ENCODE measurements around the gene ZCCHC17. TPM values are rescaled to one million over a fixed set of nuclear protein-coding genes. Genes with fewer than 3 reads are reported as not detected.

Gene ZCCHC17
- total and polyA plus RNA-seq, 2 donors (not counting 3 experiments of a cell fraction or from before 2014, with no cell fraction given): 32.0 to 41.4 TPM

DNA sequence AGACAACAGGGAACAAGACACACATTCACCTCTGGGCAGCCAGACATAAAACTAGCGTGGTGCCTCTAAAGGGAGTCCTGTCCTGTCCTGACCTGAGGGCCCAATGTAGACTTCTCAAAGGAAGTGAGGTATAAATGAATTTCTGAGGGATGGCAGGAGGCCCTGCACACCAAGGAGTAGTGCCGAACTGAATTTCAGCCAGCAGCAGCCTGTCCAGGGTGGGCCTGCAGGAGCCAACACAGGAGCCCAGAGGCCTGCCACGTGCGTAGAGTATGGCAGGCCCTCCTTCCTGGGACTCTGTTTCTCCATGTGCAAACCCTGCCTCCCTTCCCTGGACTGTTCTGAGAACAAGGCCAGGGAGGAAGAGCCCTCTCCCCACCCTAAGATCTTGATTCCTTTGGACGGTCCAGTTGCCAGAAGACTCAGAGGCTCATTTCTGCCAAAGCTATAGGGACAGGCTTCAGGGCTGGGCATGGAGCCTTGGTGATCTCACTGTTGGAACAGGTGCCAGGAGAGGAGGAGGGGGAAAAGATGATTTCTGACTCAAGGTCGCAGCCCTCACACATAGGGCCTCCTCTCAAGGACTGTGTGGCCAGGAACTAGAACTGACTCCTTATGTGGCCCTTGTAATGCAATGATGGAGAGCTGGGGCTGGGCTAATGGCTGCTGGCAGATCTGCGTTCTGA is 77.8 kb downstream of the ZCCHC17 start:
- Histone ChIP-seq H3K36me3 (ENCODE audit: control insufficient read depth in 2 of 2, extremely low read depth in 1 of 2, insufficient read depth in 2 of 2, low read length in 2 of 2) (no peaks in the 10 kb centered on the region), H3K27me3 (ENCODE audit: control insufficient read depth in 2 of 2, insufficient read depth in 2 of 2, low read length in 2 of 2) (no peaks in the 10 kb centered on the region), H3K4me1 (ENCODE audit: control insufficient read depth, extremely low read depth, insufficient read depth, low read length) (peaks cover 6% of the 10 kb centered on the region), H3K79me2 (ENCODE audit: control insufficient read depth, insufficient read depth, low read length) (no peaks in the 10 kb centered on the region), H3K9me1 (replicated peaks; ENCODE audit: control insufficient read depth, extremely low read depth, insufficient read depth, low read length) (no peaks in the 10 kb centered on the region), H3K4me3 (replicated peaks in 1 of 3; ENCODE audit: insufficient read depth in 1 of 3, low read depth in 1 of 3, low read length in 3 of 3) (no peak overlapping the region), H3K4me2 (ENCODE audit: insufficient read depth, low read length) (no peak overlapping the region), H2AFZ (ENCODE audit: low read depth, low read length) (no peak overlapping the region), H3K27ac (ENCODE audit: insufficient read depth, low read depth, low read length) (no peak overlapping the region), H4K20me1 (replicated peaks; ENCODE audit: control insufficient read depth, extremely low read depth, insufficient read depth, low read length) (no peaks in the 10 kb centered on the region), H3K9me3 (replicated peaks; ENCODE audit: control insufficient read depth, insufficient read depth, low read length) (no peaks in the 10 kb centered on the region), H3K9ac (replicated peaks; ENCODE audit: extremely low read depth, insufficient read depth, low read length) (no peak overlapping the region)
- no TSS peak for BruUV-seq (replicated peaks)
- DNase-seq (ENCODE audit: low read depth, low spot score): no peak
- dilution Hi-C loops (cut with MboI; ENCODE audit: extremely low pct_ligation_motif_present, low sequenced_read_pairs): no loop called here
- FAIRE-seq: no peak
- ChIA-PET CTCF (interaction anchor here (1.0 to 2.9 kb wide), 4 partner anchors 20 to 159 kb away, joined by 3 to 26 read pairs (median 9); no protein-coding TSS in a partner anchor), POLR2A (interaction anchor here (0.7 kb wide), 1 partner anchor 50 kb away, joined by 3 read pairs; no protein-coding TSS in a partner anchor)
- TF ChIP-seq FOS (IDR thresholded peaks at IDR 0.05; ENCODE audit: borderline replicate concordance, insufficient read depth, low read length): no peak
- no peak for TF ChIP-seq POLR2A (IDR thresholded peaks at IDR 0.05; ENCODE audit: low read depth, low read length)
- TF ChIP-seq POLR2AphosphoS5 (IDR thresholded peaks at IDR 0.05; ENCODE audit: insufficient read depth, low read depth, low read length): no peak
- no peak for TF ChIP-seq JUN (IDR thresholded peaks at IDR 0.05; ENCODE audit: borderline replicate concordance, insufficient read depth, insufficient read length, low read depth)
- TF ChIP-seq, protein P1, sequence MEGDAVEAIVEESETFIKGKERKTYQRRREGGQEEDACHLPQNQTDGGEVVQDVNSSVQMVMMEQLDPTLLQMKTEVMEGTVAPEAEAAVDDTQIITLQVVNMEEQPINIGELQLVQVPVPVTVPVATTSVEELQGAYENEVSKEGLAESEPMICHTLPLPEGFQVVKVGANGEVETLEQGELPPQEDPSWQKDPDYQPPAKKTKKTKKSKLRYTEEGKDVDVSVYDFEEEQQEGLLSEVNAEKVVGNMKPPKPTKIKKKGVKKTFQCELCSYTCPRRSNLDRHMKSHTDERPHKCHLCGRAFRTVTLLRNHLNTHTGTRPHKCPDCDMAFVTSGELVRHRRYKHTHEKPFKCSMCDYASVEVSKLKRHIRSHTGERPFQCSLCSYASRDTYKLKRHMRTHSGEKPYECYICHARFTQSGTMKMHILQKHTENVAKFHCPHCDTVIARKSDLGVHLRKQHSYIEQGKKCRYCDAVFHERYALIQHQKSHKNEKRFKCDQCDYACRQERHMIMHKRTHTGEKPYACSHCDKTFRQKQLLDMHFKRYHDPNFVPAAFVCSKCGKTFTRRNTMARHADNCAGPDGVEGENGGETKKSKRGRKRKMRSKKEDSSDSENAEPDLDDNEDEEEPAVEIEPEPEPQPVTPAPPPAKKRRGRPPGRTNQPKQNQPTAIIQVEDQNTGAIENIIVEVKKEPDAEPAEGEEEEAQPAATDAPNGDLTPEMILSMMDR (IDR thresholded peaks at IDR 0.05; ENCODE audit: extremely low read depth in 1 of 2, insufficient read depth in 1 of 2, low read depth in 1 of 2, low read length in 2 of 2): no peak
- no peak for TF ChIP-seq MAX (IDR thresholded peaks at IDR 0.05; ENCODE audit: insufficient read depth, insufficient read length)
- no peak for TF ChIP-seq GATA2 (IDR thresholded peaks at IDR 0.05; ENCODE audit: insufficient read depth, insufficient read length, low read depth, low read length)
- no peak for TF ChIP-seq MYC (IDR thresholded peaks at IDR 0.05; ENCODE audit: low read depth, low read length)
- TF ChIP-seq EZH2 (IDR thresholded peaks at IDR 0.05; ENCODE audit: borderline replicate concordance, low read depth, low read length, severe bottlenecking): no peak
- intact Hi-C loops (cut with micrococcal nuclease): no loop called here

Measured in endothelial cell of umbilical vein (primary cell).